ENCODE results near the gene TNIP2.
"Not testable (repeated sequence)": the region's sequence is repeated elsewhere in the genome, so short reads cannot be mapped to it uniquely, and the experiment has no call there.

Gene TNIP2

DNA sequence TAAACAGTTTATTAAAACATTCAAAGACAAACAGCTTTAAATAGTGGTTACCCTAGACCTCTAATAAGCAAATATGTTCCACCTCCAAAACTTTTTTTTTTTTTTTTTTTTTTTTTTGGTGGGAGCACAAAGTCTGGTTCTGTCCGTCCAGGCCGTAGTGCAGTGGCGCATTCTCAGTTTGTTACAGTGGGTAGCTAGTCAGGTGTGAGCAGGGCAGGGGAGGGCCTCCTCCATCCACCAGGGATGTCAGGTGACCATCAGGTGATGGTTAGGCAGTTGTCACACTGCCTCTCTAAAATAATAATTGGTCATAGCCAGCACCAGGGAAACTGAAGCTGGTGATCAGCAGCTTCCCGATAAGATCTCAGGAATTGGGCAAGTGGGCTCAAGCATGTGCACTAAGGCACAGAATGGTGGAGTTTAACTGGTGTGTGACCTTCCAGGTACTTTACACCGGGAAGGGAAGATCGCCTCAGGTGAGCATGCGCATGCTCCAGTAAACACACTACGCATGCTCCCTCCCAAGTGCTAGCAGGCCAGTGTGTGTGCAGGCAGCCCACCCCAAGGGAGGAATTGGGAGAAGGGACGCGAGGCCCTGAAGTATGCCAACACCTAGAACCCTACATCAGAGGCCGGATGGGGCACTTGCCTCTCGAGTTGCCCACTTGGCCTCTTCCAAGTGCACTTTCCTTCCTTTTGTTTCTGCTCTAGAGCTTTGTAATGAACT is 27.2 kb downstream of the TNIP2 start:
- no peak overlapping the region for H3K27ac ChIP-seq

DNA sequence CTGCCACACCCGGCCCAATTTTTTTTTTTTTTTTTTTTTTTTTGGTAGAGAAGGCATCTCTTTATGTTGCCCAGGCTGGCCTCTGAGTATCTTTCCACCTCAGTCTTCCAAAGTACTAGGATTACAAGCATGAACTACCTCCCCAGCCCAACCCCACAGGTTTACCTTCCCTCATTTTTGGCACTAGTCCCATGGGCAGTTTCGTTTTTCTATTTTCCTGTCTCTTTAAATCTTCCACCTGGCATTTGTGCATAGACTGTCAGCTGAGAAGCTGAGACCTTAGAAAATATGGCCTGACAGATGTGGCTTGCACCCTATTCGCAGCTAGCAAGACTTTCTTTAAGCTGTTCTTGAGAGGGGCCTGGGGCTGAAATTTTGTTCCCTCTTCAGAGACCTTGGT is 27.9 kb downstream of the TNIP2 start:
- Histone ChIP-seq H3K27ac (no peak overlapping the region), H3K4me3 (no peak overlapping the region)

More for the DNA sequence above, 27.2 kb downstream of the TNIP2 start:
- no peak overlapping the region for H3K4me3 ChIP-seq

DNA sequence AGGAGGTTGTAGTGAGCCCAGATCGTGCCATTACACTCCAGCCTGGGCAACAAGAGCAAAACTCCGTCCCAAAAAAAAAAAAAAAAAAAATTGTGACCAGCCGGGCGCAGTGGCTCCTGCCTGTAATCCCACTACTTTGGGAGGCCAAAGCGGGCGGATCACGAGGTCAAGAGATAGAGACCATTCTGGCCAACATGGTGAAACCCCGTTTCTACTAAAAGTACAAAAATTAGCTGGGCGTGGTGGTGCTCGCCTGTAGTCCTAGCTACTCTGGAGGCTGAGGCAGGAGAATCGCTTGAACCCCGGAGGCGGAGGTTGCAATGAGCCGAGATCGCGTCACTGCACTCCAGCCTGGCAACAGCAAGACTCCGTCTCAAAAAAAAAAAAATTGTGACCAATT is 29.3 kb downstream of the TNIP2 start:
- H3K27ac ChIP-seq, result not testable (repeated sequence)

DNA sequence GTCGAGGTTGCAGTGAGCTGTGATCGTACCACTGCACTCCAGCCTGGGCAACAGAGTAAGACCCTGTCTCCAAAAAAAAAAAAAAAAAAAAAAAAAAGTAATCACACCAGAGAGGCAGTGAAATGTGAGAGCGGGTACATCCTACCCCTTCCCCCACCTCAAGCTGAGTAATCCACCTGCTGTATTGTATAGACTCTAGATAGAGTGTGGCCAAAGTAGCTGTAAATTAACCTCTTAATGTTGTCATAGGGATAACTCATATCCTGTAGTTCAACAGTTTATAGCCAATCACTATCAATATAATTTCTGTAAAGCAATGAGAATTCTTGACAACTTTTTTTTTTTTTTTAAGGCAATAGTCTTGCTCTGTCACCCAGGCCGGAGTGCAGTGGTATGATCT is 30.8 kb downstream of the TNIP2 start:
- H3K27ac ChIP-seq, result no peak overlapping the region
- no peak overlapping the region for H3K4me3 ChIP-seq

More for the DNA sequence above, 29.3 kb downstream of the TNIP2 start:
- not testable (repeated sequence) for H3K4me3 ChIP-seq

DNA sequence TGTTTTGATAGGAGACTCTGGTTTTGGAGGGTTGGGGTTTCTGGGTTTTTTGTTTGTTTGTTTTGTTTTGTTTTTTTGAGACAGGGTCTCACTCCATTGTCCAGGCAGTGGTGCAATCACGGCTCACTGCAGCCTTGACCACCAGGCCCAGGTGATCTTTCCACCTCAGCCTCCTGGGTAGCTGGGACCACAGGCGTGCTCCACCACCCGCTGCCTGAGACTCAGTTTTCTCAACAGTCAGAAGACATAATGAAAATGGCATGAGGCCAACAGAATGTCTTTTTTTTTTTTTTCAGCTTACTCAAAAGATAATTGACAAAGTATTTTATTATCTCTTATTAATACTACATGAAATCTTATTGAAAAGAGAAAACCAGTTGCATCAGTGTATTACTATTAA is 32.4 kb downstream of the TNIP2 start:
- Histone ChIP-seq H3K27ac (no peak overlapping the region), H3K4me3 (no peak overlapping the region)

DNA sequence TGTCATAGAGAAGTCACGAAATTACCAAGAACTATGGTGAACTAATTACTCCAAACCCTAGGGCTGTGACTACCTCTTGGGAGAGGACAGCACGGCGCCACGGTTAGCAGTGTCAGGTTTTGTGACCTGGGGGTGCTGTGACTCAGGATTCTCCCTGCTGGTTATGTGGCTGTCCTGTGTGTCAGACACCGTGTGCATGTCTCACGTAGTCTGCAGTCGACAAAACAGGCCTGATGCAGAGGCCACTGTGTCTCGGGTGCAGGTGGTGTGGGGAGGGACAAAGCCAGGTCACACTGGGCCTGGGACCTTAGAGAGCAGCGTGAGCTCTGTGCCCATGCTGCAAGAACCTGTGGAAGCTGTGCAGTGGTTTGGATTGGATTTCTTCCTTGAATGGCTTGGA is 34.1 kb downstream of the TNIP2 start:
- no peak overlapping the region for H3K27ac ChIP-seq
- no peak overlapping the region for H3K4me3 ChIP-seq

DNA sequence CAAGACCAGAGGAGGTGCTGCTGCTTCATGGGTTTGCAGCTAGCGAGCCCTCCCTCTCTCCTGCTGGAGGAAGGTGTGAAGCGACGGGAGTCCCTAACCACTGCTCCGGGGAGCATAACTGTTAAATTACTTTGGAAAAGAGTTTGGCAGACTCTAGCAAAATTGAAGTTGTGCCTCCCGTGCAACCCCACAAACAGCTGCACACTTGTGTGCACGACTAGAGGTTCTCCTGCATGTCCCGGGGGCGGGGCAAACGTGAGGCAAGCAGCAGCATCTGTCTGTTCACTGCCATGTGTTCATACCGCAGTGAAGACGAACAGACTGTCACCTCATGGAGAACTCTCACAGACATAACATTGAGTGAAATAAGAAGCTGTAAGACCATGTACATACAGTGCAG is 34.5 kb downstream of the TNIP2 start:
- H3K27ac ChIP-seq, result no peak overlapping the region
- H3K4me3 ChIP-seq, result no peak overlapping the region

DNA sequence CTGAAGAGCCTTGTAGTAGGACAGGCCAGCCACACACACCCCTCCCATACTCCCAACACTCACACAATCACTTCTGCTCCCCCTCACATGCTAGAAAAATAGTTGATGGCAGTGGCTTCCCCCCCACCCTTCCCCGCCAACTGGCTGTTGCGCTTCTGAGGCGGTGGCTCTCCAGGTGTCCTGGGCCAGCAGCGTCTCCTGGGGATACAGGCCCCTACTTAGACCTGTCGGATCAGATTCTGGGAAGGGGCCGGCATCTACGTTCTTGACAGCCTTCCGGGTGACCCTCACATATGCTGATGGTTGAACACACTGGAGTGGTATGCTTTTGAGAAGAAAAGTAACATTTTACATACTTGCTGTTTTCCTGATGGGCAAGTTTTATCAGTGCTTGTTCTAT is 39.9 kb downstream of the TNIP2 start:
- no peak overlapping the region for H3K27ac ChIP-seq

DNA sequence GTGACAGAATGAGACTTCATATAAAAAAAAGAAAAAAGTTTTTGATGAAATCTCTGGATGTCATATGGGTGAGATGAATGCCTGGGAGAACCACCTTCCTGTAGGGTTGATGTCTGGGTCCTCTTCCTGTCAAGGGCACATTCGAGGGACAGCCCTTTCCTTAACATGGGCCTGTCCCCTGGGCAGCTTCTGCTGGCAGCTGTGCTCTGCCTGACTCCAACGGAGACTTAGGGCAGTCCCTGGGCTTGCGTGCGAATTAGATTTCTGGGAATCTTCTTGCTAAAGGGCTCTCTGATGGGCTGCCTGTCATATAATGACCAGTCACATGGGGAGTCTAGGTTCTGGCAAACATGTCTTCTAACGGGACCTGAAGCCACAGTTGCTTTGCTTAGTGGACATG is 40.7 kb downstream of the TNIP2 start:
- H3K27ac ChIP-seq, result peak overlapping the region in 1 of 21 experiments; percentile 57
- H3K4me3 ChIP-seq, result no peak overlapping the region

More for the DNA sequence above, 39.9 kb downstream of the TNIP2 start:
- no peak overlapping the region for H3K4me3 ChIP-seq

DNA sequence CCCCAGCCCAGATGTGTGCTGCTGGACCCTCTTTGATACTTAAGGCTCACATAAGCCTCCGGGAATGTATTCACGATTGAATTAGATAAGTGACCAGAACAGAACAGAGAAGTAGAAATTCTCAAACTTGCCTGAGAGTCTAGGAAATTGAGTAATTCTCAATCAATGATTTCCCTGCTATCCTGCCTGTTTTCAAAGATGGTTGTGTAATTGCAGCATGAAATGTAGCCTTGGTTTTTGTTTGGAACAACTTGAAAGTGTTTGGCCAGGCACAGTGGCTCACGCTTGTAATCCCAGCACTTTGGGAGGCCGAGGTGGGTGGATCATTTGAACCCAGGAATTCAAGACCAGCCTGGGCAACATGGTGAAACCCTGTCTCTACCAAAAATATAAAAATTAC is 41.2 kb downstream of the TNIP2 start:
- Histone ChIP-seq H3K4me3 (no peak overlapping the region), H3K27ac (peak overlapping the region in 5 of 21 experiments; percentile 3 to 66 (median 32))

DNA sequence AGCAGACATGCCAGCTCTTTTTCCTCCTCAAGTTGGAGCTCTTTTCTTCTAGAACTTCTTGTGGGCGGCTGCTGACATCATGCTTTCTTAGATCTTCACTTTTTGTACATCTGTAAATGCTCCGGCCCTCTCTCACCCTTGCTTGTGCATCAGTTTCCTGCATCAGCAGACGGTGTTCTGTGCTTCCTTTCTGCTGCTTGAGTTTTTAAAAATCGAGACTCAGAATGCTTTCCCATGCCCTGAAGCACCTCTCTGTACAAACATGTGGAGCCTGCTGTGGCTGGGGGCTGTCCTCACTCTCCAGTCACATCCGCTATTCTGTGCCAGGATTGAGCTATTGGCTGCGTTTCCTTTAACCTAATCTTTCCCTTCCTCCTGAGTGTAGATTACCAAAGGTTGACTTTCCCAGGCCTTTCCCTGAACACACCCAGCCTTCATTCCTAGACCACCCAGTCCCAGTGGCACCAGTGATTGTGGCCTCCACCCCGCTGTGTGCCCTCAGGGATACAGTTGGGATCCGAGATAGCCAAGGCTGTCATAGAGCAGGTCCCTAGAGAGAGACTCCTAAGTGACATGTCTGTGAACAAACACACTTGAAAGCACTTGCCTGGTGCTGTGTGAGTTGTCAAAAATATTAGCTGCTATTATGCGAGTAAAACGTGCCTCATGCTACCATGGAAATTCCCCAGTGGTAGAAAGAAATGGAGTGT is 41.9 kb downstream of the TNIP2 start:
- H3K4me3 ChIP-seq, result no peak overlapping the region
- H3K27ac ChIP-seq, result peak overlapping the region in 13 of 21 experiments; percentile 3 to 66 (median 21)

DNA sequence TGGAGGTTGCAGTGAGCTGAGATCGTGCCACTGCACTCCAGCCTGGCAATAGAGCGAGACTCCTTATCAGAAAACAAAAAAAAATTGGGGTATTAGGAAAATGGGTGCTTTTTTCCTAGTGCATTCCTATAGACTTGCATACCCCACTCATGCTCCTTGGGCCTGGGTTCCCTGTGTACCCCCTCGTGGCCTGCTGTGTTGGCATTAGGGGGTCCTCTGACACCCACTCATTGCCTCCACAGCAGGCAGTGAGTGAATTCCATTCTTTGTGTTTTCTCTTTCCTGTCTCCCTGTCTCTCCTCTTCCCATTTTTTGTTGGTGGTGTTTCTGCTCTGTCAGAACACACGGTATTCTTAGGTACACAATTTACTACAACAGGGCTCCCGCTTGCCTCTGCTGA is 42.8 kb downstream of the TNIP2 start:
- H3K4me3 ChIP-seq, result no peak overlapping the region
- peak overlapping the region in 3 of 21 experiments; percentile 3 to 66 (median 39) for H3K27ac ChIP-seq

DNA sequence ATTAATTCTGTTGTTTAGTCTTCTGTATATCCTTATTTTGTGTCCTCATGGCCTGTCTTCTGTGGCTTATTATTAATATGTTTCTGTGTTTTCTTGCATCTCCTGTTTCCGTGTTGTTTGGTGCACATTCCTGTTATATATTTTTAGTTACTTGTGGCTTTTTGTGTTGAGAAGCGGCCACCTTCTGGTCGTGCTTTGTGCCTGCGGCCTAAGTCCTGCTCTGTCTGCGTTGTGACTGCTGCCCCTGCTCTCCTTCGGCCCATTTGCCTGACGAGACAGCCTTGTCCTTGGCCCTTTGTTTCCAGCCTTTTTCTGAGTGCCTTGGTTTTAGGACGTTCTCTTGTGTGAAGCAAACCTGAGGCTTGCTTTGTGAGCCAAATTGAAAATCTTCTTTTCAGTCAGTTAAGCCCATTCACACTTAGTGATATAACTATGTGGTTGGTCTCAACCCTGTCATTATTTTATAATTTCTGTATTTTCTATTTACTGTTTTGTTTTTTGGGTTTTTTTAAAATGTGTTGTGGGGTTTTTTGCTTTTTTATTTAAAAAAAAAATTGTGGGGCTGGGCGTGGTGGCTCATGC is 43.8 kb downstream of the TNIP2 start:
- Histone ChIP-seq H3K27ac (no peak overlapping the region), H3K4me3 (no peak overlapping the region)

DNA sequence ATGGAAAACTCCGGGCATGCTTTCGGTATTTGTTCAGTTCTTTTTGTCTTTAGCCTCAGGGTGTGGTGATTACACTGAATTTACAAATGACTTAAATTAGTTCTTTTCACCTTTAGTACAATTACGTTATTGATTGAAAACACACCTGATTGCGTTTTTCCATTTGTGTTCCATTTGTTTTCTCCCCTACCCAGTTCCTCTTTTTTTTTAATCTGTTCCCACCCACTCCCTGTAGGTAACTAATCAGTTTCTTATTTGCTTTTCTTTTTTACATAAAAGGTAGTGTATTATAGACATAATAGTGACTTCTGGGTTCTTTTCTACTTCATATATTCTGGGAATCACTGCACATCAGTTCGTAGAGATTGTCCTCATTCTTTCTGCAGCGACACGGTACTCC is 53.4 kb downstream of the TNIP2 start:
- no peak overlapping the region for H3K27ac ChIP-seq
- H3K4me3 ChIP-seq, result no peak overlapping the region

DNA sequence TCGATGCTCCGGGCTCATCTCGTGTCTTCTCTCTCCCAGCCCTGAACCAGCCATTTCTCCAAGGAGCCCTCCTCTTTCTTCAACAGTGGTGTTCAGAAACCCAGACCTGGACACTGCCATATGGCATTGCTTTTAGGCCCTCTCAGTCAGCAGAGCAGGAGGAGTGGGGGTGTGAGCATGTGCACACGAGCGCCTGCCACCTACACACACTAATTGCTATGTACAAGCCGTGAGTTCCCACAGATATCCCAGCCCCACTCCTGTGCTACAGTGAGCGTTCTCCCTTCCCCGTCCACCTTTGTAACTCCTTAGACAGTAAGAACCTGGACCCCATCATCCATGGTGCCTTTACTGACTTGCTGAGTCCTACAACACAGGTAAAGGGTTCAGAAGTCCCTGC is 53.8 kb downstream of the TNIP2 start:
- H3K4me3 ChIP-seq, result no peak overlapping the region
- H3K27ac ChIP-seq, result no peak overlapping the region

DNA sequence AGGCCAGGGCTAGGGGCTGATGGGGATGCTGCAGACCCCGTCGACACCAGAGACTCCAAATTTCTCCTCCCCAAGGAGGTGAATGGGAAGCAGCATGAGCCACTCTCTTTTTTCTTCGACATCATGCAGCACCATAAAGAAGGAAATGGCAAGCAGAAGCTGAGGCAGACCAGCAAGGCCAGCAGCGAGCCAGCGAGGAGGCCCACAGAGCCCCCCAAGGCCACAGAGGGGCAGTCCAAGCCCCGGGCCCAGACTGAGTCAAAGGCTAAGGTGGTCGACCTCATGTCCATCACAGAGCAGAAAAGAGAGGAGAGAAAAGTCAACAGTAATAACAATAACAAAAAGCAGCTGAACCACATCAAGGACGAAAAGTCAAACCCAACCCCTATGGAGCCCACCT is 56.1 kb downstream of the TNIP2 start:
- H3K4me3 ChIP-seq, result no peak overlapping the region
- H3K27ac ChIP-seq, result no peak overlapping the region

DNA sequence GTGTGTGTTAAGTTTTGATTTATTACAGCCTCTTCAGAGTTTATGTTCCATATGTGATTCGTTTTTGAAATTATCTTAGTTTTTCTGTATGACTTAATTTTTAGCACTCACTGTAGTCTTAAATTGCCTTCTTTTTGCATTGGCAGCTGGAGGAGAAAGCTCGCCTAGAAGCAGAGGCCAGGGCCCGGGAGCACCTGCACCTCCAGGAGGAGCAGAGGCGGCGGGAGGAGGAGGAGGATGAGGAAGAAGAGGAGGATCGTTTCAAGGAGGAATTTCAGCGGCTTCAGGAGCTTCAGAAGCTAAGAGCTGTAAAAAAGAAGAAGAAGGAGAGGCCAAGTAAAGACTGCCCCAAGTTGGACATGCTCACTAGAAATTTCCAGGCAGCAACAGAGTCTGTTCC is 56.6 kb downstream of the TNIP2 start:
- H3K4me3 ChIP-seq, result no peak overlapping the region
- H3K27ac ChIP-seq, result no peak overlapping the region

DNA sequence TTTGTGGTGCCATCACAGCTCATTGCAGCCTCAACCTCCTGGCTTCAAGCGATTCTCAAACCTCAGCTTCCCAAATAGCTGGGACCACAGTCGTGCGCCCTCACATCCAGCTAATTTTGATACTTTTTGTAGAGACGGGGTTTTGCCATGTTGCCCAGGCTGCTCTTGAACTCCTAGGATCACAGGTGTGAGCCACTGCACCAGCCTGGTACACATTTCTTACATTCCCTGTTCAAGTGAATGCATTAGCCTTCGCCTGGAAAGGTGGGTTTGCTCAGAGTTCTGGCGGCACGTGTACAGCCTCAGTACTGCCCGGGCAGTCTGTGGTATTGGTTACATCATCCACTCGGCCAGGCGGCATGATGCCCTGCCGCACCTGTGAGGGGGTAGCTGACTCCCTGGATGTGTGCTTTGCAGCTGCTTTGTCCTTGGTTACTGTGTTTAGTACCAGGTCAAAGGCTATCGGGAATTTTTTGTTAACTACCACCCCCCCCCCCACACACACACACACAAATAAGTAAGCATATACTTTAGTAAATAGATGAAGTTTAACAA is 57.1 kb downstream of the TNIP2 start:
- Histone ChIP-seq H3K4me3 (no peak overlapping the region), H3K27ac (no peak overlapping the region)

DNA sequence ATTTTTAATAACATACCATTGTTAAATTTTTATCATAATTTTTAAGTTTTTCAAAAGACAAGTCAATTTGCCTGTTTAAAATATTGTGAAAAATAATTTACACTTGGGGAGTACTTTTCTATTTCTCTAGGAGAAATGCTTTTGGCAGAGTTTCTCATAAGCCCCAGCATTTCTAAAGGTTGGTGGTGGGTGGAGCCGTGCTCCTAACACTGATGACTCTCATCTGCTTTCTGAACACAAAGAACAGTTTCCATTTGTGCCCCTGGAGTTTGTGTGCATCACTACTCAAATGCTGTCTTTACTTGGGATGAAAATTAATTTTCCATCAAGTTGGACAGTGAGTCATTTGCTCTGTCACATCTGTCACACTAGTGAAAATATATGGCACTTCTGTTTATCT is 57.6 kb downstream of the TNIP2 start:
- Histone ChIP-seq H3K4me3 (no peak overlapping the region), H3K27ac (no peak overlapping the region)

DNA sequence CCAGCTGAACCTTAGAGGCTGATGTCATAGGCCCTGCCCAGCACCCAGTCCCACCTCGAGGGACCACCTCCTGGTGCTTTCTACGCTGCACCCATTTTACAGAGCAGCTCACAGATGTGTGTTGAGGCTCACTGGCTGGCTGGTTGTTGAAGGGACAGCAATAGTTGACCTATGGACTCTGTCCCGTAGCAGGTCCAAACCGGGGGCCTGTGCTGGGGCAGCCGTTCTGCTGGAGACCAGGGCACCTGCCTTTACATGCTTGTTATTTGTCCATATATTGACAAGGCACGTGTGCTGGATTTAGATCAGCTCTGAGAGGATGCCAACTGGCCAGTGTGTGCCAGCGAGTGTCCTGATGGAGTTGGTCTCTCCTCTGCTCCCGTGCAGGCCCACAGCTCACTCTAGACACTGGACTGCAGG is 58.1 kb downstream of the TNIP2 start:
- Histone ChIP-seq H3K27ac (no peak overlapping the region), H3K4me3 (no peak overlapping the region)

DNA sequence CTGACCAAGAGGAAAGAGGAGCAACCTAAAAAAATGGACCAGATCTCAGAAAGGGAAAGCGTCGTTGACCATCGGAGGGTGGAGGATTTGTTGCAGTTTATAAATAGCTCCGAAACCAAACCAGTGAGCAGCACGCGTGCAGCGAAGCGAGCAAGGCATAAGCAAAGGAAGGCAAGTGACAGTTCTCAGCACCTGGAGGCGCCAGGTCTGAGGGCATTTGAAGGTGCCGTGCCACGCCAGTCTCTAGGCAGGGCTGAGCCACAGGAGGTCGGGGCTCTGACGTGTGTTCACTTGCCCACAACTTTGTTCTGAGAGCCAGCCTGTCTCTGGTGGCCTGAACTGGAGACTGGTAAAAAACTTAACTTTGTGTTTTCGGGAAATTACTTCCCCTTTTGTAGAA is 59.7 kb downstream of the TNIP2 start:
- no peak overlapping the region for H3K4me3 ChIP-seq
- H3K27ac ChIP-seq, result peak overlapping the region in 1 of 21 experiments; percentile 3

Data from skin epidermis (tissue), 12 donors.